GM19463 (cell line): ENCODE measurements around the gene CNTN4.

ENCODE experiments used
- ATAC-seq: cut with Tn5 transposase; IDR thresholded peaks from one replicate; pipeline ENCODE4 v1.9.1; 2021; ENCODE audit warnings: mild to moderate bottlenecking, moderate library complexity; ENCODE audit not compliant: unreplicated experiment

CNTN4 gene

DNA sequence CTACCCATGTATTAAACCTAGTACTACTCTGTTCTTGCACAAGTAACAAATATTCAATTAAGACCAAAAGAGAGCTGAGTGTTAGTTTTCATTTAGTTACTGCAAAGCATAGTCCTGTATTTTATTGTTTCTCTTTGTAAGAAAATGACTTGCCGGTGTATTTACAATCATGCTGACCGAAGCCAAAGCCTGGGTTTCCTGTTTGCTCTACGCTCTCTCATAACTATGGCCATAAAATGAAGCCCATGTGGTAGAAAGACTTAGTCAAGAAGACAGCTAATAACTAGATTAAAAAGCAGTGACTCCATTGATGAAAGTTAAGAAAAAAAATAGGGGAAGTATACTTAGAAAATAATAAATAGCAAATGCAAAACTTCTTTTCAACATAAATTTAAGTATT is 479.9 kb downstream of the CNTN4 start:
- no peak for ATAC-seq

DNA sequence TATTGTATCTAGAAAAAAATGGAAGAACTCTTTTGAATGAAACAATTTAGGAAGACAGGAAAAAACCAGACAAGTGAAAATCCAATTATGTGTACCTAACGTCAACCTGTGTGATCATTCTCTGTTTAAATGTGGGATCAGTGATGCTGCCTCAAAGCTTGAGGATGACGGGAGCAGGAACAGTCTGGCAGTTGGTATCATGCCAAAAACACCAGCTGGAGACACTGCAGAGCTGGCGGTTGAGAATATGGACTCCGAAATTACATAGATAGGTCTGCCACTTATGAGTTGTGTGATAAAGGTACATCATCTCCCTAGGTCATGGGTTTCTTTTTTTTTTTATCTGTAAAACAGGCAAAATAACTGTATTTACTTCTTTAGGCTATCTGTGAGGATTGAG is 480.5 kb downstream of the CNTN4 start:
- no peak for ATAC-seq

DNA sequence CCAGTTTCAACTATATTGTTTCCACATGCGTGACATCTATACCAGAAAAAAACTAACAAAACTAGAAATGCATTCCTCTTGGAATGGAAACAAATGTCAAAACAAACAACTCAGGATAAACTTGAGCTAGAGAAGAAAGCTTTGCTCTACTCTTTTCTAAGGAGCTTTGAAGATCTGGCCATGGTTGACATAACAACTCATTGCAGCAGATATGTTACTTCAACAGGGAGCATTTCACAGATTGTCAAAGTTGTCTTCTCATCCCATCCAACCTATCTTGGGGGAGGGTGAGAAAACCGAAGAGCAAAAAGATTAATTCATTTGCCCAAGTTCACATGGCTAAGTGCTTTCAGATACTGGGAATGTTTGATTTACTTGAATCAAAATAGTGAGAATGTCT is 484.4 kb downstream of the CNTN4 start:
- ATAC-seq, result no peak

DNA sequence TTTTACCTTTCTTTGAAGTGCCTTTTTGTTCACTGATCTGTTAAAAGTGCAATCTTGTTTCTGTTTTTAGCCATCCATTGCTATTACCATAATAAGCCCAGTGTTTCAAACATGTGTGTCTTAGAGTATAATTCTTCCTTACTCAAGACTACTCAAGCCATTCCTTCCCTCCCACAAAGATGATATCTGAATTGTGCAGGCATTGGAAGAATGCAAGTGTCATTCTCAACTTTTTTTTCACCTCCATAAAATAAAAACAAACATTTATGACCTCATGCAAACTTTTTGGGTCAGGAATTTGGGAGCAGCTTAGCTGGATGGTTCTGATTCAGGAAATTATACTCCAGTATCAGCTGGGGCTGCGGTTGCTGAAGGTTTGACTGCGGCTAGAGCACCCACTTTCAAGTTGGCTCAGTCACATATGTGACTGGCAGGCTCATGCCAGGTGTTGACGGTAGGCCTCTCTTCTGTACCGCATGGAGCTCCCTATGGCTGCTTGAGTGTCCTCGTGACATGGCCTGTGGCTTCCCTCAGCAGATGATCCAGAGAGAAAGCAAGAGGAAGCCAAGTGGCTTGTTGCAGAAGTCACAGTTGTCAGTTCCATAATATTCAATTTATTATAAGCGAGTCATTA is 490.8 kb downstream of the CNTN4 start:
- ATAC-seq, result no peak

DNA sequence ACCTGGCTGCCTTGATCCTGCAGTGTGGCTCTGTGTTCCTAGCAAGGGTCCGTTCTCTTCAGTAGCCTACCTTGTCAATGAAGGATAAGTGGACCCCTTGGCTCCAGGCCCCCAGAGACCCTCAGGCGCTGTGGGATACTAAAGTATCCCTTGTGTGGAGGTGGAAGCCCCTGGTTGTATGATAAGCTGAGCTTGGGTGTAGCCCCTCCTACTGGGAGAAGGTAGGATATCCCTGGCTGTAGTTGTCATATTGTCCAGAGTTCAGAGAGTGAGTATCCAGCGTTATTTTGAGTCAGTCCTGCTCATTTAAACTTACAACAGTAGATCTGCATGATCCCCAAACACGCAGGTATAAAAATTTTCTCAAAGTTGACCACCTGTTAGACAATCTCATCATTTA is 496.8 kb downstream of the CNTN4 start:
- ATAC-seq, result no peak

DNA sequence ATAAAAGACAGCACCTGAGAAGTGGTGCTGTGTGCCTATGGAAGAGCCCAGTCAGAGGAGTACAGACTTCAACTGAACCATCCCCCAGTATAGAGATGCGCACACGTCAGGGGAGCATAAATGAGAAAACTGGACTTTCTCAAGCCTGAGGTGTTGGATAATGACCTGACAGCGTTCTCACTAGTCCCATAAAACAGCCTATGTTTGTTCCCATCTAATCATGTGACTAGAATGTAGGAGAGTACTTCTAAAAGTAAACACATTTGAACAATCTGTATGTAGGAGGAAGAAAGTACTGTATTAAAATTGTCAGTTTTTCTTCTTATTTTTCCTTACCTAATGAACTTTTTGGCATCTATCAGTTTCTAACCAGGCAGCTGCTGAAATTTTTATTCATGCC is 498.9 kb downstream of the CNTN4 start:
- no peak for ATAC-seq

DNA sequence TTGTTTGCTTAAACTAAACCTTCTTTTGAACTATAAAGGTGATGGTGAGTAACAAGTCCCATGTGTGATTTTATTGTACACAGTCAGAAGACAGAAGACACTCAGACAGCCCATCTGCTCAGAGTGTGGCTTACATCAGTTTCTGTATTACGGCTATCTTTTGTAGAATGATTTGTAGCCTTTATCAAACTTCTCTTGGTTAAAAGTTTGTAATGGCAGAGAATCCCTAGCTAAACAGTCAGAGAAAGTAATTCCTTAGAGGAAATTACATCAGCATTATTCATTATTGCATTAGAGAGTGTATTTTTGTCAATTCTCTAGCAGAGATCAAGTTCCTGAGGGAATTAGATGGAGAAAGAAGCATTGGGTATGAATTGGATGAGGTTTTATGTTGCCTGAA is 500.8 kb downstream of the CNTN4 start:
- ATAC-seq, result no peak

DNA sequence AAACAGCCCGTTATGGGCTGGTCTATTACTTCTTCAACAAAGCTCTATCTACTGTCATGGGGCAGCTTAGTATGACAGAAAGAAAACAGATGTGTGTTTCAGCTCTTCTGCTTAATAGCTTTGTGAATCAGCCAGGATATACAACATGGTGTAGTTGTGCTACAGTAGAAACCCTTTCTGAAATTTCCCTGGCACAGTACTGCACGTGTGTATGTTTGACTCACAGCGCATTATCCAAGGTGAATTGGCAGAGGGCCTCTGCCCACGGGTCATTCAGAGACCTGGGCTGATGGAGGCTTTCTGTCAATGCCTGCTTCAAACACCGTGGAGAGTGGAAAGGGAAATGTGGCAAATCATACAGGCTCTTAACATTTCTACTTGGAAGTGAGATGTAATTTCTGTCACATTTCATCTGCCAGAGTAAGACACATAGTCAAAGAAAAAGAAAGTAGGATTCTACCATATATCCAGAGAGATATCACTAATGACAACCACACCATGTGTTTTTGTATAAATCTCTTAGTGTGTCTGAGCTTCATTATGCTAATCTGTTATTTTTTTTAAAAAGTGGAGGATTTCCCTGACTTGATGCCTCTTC is 505.1 kb downstream of the CNTN4 start:
- ATAC-seq, result no peak

DNA sequence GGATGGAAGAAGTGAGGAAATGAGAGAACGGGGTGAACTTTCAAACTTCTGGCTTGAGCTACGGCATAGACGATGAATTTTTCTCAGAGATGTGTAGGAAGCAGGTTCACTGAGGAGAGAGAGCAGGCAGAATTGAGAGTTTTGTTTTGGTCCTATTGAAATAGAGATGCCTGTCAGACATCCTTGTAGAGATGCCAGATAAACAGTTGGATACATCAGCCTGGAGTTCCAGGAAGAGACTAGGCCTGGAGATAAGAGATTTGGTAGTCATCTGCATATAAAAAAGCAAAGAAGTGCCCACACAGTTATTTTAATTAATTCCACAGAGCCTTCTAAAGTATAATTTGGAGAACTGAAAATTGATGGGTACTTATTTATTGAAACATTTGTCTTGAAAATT is 515.9 kb downstream of the CNTN4 start:
- ATAC-seq, result no peak

DNA sequence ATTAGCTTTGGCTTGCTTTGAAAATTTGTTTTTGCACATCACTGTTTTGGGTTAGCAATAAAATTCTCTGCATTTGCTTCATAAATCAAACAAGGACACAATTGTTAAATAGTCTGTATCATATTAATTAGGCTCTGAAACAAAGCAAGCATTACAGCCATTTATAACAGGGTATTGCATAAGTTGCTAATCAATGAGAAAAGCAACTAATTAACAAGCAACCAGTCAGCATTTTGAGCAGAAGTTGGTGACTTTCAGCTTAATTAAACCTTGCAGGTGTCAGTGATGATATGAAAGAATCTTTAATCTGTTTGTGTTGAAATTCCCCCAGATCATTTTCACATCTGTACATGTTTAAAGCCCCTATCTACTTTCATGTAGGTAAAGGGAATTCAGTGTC is 516.4 kb downstream of the CNTN4 start:
- no peak for ATAC-seq

DNA sequence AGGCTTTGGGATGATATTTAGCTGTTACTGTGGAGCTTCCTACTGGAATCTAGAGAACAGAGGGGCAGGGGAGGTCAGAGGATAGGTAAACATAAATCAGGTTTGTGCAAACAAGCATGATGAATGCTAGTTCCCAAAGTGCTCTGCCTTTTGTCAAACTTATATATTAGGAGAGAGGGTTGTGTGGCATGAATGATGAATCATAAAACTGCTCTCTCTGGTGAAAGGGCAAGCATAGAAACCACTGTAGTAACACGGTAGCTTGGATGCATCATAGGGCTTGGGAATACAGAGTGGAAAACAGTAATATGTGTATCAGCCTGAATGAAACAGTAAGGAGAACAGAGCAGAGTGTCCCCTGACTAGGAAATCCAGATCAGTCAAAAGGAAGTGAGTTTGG is 524.8 kb downstream of the CNTN4 start:
- no peak for ATAC-seq

DNA sequence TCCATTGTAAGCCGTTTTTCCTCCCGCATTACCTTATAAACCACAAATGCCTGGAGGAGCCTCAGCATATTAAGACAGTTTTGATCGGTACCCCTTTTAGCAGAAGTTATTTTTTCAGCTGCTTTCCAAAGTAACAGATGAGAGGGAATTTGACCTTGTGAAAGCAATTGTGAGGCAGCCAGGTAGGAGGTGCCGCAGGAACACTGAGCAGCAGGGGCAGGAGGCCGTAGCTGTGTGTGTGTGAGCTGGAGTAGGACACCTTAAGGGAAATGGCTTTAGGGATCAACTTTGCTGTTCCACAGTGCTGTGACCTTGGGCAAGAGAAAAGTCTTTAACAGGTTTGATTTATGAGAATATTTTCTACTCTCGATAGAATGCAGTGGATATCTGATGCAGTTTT is 529.5 kb downstream of the CNTN4 start:
- no peak for ATAC-seq

DNA sequence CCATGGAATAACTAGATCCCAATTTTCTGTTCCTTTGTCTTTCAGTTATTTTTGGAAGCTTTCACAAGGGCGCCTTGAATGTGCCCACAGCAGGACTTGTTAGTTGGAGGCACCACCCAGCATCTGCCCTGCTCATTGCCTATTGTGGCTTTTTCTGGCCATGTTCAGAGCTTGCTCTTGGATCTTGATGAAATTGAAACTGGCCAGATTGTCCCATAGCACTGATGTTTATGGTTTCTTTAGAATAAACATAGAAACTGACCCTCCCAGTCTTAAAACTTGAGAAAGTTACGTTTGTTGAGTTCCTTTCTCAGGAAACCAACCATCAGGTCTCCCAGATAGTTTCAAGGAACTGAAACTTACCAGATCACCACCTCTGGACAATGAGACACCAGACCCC is 536.8 kb downstream of the CNTN4 start:
- ATAC-seq, result no peak

DNA sequence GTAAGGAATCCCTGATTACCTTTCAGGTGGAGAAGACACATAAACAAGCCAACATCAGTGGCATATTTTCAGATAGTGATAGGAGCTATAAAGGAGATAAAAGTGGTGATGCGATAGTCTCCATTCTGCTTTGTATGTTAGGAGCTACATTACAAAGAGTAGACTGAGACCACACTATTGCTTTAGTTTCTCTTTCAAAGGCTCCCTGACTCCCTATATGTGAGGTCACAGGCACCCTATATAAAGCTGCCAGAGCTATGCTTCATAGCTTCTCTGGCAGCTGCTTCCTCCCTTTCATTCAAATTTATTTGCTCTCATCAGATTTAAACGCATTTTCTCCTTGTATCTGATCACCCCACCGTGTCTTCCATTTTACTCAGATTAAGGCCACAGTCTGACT is 544.9 kb downstream of the CNTN4 start:
- ATAC-seq, result no peak

DNA sequence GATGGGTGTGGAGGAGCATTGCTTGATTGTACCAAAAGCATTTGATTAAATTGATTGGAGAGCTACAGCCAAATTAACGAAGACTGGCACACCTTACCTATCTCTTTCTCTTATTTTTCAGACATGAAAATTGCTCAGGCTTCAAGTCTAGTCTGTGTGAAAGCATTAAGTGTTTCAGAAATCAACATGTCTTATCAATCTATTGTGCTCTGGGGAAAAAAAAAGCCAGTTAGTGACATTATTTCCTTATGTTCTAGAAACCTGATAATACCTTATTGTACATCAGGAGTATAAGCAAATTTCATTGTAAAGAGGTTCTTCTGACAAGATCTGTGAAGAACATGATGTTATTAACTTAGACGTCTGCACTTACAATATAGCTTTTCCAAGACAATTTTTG is 546.3 kb downstream of the CNTN4 start:
- ATAC-seq, result no peak

DNA sequence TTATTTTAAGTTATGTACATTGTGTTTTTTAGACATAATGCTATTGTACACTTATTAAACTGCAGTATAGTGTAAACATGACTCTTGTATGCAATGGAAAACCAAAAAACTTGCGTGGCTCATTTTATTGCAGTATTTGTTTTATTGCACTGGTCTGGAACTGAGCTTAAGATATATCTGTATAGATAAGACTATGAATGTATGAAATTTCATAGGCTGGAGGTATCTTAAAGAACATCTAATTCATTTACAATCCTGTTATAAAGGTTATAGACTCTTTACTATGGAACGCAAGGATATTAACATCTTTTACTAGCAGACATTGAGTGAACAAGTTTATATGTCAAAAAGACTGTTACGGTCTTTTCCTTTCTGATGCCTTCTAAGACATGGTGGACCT is 552.1 kb downstream of the CNTN4 start:
- no peak for ATAC-seq

DNA sequence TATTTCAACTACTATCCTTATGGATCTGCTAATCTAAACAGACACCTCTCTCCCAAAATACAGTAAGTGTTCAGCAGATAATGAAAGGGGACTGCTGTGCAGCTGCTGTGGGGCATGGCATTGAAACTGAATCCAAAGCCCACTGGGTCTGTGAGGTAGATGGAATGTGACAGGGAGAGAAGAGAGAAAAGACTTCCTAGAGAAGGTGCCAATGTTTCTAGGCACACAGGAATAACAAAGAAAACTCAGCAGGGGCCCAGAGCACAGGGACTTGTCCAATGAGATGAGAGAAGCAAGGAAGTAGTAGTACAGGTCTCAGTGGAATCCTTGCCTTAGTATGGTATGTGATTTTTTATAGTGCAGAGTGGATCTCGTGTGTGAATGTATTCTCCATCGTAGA is 553.7 kb downstream of the CNTN4 start:
- no peak for ATAC-seq

DNA sequence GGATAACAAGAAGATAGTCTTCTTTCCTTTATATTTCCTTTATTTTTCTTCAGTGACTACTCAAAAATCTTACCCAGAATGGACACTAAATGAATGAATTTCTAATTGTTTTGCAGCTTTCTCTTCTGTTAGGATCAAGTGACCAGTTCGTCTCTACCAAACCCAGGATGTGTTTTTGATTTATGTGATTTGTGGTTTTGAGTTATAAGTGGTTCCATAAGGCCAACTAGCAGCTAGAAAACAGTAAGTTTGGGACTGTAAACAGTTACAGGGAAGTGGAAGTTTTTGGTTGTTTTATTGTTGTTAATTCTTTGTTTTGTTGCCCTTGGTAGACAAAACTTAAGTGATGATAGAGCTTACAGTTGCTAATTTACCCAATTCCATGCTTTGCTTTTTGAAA is 555.0 kb downstream of the CNTN4 start:
- no peak for ATAC-seq

DNA sequence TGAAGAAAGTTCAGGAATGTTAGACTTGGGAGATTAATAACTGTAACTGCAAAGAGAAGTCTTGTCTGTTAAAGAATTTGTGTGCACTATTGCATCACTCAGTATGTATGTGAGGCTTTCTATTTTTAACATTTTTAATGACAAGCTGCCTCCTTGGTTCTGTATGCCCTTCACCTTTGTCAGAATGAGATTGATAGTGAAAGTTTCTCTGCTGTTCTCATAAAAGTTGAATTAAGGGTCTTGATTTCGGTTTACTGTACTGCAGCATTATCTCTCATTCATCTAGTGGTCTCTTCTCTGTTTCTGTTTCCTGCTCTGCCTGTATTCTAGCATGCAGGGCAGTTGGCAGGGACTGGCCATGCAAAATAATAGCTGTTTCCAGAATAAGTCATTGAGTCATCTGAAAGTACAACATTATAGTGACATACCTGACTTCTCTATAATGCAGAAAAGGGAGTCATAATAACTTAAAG is 556.6 kb downstream of the CNTN4 start:
- no peak for ATAC-seq

DNA sequence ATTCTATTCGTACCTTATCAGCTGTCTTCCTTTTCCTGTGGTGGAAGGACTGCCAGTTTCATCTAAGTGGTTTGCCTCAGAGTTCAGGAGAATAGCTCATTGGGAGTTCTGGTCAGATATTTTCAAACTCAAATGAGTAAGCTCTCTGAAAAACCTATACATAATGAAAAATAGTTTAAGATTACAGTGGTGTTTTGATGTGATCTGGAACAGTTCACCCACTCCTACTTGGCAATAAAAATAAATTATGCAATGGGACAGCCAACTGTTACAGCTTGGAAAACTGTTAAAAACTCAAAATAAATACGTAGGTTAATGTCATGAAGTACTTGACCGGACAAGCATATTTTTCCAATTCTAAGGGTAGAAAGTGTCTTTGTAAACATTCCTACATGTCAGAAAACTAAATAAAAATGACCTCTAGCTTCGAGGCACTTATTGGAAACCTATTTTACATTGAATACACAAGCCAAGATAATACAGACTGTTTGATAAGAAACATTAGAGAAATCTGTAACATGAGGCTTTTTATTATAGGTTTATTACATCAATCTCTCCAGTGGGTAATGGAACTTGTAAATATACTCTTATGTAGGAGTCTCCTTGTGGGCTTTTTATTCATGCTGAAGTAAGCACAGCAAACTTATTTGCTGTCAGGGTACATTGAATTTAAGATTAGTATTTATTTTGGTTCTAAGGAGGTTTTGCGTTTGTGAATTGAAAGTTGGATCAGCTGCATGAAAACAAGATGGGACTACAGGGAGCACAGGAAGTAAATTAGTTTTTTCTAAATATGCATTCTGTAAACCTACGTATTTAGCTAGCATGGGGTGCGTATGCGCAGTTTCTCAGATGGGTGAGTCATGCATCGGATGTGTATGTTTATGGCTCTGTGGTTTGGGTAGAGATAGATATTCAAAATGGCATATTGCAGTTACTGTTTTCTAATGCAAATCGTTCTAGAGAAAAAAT is 558.4 kb downstream of the CNTN4 start:
- ATAC-seq, result no peak

DNA sequence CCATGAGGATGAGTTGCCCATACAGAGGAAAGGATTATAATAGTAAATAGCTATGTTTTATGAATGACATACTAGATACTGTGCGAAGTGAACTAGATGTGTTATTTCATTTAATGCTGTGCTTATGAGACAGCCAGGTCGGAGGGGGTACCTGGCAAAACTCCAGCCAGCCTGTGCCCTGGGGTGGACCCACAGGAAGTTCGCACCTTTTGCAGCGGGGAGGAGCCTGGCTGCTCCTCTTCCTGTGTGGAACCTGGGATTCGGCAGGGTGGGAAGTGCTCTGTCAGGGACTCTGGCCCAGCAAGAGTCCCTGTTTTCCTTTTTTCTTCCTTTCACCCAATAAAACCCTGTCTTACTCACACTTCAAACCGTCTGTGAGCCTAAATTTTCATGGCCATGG is 559.3 kb downstream of the CNTN4 start:
- ATAC-seq, result no peak

DNA sequence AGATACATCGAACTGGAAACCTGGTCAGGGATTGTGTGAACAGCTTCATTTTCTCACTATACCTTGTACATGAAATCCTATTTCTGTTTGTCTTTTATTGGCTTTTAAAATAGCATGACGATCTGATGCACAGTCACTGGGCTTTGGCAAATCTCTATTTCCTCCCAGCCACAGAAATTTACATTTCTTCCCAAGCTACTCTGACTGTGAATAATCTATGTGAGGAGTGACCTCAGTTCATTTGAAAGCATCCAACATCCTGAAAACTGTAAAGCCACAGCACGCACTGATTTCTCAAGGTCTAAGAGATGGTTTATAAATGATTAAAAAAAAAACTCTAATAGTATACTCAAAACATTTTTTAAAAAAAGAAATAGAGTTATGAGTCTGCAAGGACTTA is 561.2 kb downstream of the CNTN4 start:
- ATAC-seq, result no peak
